GM21737 (cell line): ENCODE measurements around the gene GP1BB.
"Not testable (repeated sequence)": the region's sequence is repeated elsewhere in the genome, so short reads cannot be mapped to it uniquely, and the experiment has no call there.

Source experiments
- ATAC-seq: cut with Tn5 transposase; IDR thresholded peaks from one replicate; pipeline ENCODE4 v1.9.1; 2021; ENCODE audit warnings: mild to moderate bottlenecking, moderate library complexity; ENCODE audit not compliant: unreplicated experiment

GP1BB gene

DNA sequence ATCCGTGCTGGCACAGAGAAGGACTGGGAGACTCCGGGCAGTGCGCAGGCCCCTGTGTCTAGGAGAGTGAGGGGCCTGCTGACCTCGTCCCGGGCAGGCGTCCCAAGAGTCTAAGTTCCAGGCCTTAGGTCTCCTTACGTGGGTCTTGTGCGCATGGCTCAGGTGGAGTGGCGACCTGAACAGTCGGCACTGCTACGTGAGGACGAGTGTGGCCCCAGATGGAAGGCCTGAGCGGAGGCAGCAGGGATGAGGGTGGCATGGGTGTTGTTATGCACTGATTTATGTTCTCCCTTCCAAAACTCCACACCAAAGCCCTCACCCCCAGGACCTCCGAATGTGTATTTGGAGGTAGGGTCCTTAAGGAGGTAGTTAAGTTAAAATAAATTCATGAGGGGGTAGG is 29.8 kb upstream of the GP1BB start:
- ATAC-seq = no peak

DNA sequence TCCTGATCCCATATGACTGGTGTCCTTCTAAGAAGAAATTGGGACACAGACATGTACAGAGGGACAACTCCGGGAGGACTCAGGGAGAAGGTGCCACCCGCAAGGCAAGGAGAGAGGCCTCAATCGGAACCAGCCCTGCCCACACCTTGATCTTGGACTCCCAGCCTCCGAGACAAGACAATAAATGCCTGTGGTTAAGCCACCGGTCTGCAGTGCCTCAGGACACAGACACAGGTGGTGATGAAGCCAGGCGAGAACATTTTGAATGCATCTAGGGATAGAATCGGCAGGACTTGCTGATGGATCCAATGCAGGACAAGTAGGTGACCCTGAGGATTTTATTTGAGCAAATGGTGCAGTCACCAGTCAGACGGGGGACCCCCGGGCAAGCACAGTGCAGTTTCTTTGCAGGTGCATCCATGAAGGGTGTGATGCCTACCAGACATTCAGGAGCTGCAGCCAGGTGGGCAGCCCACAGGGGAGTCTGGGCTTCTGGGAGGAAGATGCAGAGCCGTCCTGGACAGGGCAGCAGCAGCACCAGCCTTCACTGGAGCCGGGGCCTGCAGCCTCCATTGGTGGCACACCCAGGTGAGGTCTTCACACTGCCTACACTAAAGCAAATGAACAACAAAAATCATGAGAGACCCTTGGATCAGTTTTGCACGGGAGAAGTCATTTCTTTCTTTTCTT is 29.2 kb upstream of the GP1BB start:
- no peak for ATAC-seq

- ATAC-seq = no peak
Measured at GRCh38 chr22:19694696-19695095, 28.6 kb upstream of the GP1BB start.

DNA sequence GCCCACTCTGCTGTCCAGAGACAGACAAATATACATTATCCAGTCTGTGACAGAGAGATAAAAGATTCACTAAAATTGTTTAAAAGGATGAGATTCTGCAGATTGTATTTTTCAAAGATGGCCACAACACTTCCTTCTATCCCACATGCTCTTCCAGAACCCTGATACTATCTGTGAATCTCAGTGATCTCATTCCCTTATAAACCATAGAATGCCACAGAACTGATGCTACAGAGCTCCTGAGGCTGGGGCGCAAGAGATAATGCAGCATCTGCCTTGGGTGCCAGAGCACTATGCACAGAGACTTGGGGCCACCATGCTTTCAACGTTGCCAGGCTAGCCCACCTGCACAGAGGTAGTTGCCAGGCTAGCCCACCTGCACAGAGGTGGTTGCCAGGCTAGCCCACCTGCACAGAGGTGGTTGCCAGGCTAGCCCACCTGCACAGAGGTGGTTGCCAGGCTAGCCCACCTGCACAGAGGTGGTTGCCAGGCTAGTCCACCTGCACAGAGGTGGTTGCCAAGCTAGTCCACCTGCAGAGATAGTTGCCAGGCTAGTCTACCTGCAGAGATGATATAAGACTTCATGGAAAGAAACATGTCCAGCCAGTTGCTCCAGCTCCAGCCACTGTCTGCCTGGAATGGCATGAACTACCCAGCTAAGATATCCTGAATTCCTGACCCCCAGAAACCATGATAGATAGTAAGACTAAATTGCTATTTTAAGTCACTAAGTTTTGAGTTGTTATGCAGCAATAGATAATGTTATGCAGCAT is 26.6 kb upstream of the GP1BB start:
- ATAC-seq = no peak

DNA sequence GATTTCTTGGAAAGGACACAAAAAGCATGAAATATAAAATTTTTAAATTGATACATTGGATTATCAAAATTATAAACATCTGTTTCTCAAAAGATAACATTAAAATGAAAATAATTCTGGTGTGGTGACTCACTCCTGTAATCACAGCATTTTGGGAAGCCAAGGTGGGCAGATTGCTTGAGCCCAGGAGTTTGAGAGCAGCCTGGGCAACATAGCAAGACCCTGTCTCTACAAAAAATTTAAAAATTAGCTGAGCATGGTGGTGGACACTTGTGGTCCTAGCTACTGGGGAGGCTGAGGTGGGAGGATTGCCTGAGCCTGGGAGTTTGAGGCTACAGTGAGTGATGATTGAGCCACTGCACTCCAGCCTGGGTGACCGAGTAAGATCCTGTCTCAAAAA is 25.5 kb upstream of the GP1BB start:
- not testable (repeated sequence) for ATAC-seq

DNA sequence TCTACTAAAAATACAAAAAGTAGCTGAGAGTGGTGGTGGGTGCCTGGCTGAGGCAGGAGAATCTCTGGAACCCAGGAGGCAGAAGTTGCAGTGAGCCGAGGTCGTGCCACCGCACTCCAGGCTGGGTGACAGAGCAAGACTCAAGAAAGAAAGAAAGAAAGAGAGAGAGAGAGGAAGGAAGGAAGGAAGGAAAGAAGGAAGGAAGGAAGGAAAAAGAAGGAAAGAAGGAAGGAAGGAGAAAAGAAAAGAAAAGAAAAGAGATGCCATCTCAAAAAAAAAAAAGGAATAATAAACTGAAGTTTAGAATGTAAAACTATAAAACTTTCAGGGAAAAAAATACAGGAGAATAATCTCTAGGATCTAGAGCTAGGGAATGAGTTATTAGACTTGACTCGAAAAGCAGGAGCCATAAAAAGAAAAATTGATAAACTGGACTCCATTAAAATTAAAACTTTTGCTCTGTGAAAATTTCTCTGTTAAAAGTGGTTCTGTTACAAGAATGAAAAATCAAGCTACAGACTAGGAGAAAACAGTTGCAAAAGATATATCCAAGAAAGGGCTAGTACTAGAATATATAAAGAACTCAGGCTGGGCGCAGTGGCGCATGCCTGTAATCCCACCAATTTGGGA is 22.4 kb upstream of the GP1BB start:
- no peak for ATAC-seq

DNA sequence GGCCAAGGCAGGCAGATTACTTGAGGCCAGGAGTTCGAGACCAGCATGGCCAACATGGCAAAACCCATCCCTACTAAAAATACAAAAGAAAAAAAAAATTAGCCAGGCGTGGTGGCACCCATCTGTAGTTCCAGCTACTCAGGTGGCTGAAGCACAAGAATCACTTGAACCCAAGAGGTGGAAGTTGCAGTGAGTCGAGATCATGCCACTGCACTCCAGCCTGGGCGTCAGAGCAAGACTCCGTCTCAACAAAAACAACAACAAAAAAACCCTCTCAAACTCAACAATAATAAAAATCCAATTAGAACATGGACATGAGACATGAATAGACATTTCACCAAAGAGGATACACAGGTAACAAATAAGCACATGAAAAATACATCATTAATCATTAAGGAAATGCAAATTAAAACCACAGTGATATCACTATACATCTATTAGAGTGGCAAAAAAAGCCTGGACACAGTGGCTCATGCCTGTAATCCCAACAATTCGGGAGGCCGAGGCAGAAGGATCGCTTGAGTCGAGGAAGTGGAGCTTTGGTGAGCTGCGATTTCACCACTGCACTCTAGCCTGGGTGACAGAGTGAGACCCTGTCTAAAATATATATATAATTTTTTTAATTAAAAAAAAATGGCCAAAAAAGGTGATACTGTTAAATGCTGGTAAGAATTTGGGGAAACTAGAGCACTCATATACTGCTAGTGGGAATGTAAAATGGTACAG is 21.8 kb upstream of the GP1BB start:
- no peak for ATAC-seq

DNA sequence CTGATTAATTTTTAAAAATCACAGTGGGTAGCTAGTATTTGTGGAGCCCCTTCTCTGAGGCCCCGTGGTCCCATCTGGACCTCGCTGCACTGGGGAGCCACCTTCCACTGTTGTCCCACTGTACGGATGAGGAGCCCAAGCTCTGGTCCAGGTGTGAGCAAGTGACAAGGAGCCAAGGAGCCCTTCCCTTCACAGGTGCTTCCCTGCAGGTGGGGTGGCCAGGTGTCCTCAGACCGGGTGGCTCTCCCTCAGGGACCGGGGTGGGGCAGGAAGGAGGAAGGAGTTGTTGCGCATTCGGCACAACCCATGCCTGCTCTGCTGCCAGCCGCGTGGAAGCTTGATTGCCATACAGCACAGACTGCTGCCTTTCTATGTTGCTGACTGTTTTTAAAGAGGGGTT is 19.5 kb upstream of the GP1BB start:
- no peak for ATAC-seq

DNA sequence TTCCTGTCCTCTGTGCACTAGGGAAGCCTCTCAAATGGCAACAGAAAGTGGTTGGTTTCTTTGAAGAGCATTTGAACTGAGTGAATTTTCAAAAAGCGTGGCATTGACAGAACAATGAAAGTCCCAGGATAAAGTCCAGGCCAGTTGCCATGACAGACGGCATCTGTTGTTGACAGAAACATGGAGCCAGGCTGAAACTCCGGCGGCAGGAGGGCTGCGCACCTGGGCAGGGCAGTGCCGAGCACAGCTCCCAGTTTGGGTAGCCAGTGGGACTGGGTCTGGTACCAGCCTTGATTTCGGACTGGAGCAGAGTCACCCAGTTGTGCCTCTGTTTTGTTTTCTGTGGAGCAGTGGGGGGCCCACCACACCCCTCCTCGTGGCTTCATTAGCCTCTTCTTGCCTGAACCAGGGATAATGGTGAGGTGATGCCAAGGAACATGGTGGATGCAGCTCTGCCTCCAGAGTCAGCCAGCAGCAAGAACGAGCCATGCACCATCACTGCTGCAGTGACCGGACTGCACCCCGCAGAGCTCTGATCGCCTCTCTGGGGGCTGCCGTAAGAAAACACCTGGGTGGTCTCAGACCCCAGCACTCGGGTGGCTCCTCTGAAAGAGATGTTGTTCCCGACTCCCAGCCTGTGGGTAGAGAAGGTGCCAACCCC is 18.9 kb upstream of the GP1BB start:
- ATAC-seq = no peak

DNA sequence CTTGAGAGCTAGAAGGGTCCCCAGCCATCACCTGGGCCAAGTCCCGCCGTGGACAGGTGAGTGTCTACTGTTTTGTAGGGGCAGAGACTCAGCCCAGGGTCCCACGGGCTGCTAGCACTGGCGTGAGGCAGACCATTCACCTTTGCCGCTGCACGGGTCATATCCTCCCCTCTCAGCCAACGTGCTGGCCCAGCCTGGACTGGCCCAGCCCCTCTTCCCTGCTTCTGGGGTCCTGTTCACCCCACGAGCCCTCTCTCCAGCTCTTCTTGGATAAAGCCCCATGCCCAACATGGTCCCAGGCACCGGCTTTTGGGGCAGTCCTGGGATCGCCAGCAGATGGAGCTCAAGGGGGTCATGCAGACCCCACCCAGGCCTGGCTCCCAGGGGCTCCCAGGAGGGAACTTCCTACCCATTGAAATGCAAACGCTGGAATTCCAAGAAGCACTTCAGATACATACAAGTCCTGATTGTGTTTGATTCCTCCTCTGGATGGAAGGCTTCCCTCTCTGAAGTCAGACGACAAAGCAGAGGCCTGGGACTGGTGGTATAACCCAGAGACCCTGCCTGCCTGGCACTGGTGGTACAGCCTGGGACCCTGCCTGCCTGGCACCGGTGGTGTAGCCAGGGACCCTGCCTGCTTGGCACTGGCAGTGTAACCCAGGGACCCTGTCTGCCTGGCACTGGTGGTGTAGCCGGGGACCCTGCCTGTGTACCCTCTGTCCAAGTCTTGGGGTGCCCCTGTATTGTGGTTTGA is 18.0 kb upstream of the GP1BB start:
- no peak for ATAC-seq

DNA sequence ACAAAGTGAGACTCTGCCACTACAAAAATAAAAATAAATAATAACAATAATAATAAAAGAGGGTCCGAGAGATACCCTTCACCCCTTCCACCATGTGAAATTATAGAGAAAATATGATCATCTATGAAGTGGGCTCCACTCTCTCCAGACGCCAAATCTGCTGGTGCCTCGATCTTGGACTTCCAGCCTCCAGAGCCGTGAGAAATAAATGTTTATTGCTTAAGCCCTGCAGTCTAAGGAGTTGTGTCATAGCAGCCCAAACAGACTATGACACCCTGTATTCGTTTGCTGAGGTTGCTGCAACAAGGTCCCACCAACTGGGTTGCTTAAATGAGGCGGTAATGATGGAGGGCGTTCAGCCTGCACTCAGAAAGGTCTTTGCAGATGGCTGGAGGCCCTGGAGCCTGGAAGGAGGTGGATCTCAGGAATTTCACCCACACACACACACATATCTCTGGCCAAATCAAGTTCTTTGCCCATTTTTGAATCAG is 16.6 kb upstream of the GP1BB start:
- no peak for ATAC-seq

GRCh38 chr22:19707347-19708290 is 15.7 kb upstream of the GP1BB start:
- ATAC-seq = no peak

DNA sequence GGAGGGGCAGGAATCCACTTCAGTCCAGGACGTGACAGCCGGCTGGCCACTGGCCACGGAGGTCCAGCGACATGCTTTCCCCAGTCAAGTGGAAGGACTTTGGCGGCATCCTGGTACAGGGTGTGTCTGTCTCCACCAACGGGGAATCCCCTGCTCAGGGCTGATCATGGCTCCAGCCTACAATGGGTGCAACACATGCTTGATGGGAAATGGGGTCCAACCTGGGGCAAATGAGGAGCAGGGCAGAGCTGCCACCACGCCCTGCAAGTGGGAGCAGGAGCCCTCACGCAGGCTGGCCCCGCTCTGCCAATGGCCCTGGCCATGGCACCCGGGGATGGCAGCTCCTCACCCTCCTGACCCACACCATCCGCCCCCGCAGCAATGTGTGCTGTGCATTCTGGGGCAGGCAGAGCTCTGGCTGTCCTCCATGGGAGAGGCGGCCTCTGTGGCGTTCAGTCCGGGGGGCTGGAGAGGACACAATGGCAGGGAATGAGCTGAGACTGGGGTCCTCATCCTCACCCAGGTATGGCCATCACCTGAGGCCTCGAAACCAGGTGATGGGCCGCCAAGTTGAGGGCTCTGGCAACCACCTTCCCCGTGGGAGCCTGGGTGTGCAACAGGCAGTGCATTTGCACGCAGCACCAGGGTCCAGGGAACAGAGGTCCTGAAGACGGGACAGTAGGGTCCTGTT is 14.9 kb upstream of the GP1BB start:
- ATAC-seq = no peak

DNA sequence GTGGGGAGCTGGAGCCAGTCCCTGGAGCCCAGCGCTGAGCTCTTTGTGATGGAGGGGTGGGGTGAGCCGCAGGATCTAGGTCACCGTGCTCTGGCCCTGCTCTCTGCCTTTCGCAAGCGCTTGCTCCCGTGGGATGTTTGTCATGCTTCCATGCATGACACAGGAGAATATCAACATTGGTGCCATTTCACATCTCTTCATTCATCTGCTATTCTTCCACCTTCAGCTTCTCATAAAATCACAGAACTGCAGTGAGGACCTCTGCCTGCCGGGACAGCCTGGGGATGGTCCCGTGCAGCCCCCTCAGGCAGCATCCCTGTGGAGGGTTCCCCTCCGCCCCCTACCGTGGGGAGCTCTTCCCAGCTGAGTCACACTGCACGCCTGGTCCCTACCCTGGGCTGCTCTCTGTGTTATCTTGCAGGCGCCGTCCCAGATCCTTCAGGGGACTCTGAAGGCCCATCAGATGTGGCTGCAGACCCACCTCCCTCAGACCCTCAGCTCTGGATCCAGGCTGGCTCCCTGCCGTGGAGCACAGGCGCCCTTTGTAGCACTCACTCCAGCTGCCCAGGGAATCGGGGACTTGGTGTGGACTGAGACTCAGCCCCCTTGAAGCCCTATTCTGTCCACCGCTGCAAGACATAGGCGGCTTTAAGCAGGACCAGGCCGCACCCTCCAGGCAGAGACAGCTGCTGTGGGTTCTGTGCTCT is 14.1 kb upstream of the GP1BB start:
- ATAC-seq = no peak

DNA sequence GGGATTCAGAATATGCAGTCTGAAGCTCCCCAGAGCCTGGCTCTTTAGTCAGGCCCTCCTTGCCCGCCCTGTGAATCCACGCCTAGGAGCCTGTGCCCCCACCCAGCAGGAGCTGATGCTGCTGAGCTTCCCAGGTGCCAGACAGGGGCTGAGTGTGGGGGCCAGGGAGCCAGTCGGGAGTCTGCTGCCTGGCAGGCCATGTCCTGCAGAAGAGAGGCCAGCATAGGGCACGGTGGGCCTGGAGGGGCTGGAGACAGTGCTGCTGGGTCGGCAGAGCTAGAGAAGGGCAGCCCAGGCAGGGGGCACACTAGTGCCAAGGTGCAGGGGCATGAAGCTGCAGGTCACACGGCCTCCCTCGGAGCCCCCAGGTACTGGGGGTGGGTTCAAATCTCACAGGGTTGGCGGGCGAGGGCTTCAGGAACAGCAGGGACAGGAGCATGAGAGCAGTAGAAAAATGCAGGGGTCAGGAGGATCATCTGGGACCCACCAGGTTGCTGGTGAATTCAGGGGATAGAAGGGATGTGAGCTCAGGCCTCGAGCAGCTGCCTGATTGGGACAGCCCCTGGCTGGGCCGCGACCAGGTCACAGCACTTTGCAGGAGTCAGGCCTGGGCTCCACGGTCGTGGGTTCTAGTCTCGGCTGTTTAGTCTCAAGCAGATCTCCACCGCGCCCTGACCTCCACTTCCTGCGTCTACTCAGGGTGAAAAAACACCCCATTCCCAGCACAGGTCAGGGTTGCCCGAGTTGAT is 13.1 kb upstream of the GP1BB start:
- ATAC-seq = no peak

GRCh38 chr22:19710769-19711106 is 12.6 kb upstream of the GP1BB start:
- no peak for ATAC-seq

GRCh38 chr22:19713245-19713644 is 10.1 kb upstream of the GP1BB start:
- no peak for ATAC-seq
